ENCODE data around the gene TRPM2. TPM values are rescaled to one million over a fixed set of nuclear protein-coding genes. Genes with fewer than 3 reads are reported as not detected.

TRPM2 gene
- total and polyA plus RNA-seq, 5 donors from 2014 or later: 0.38 to 3.1 (median 1.1) TPM

DNA sequence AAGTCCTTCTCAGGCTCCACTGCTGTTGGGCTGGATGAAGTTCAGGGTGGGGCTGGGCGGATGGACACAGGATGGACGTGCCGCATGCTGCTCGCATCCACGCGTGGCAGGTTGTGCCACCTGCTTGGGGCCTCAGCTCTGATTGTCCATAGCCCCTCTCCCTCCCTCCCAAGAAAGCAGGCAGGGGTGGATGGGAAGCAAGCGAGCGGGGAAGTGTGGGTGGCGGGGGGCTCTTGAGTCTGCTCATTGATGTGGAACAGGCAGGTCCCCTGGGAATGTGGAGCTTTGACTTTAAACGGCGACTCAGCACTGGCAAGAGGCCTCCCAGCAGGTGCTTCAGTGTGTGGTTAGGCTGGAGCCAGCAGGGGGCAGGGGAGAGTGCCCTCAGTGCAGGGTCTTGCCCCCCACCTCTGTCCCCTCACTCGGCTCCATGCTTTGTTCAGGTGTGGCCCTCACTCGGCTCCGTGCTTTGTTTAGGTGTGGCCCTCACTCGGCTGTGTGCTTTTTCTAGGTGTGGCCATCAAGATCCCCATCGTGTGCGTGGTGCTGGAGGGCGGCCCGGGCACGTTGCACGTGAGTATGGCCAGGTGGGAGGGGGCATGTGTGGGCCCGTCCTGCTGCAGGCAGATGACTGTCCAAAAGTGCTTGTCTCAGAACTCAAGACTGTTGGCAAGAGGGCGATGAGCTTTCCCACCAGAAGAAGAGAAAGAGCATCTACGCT, 23.9 kb downstream of the TRPM2 start:
- DNase-seq (no peak), ATAC-seq (ENCODE audit: low read depth in 2 of 2) (no peak)
- Mint-ChIP-seq H3K27me3 (no peaks in the 10 kb centered on the region), H3K4me1 (peaks cover 0 to 15% (median 6%) of the 10 kb centered on the region in 4 donors), H3K36me3 (peaks cover 6% of the 10 kb centered on the region), H3K9me3 (peaks cover 0 to 10% (median 4%) of the 10 kb centered on the region in 7 donors), H3K4me3 (no peak overlapping the region), H3K27ac (no peak overlapping the region)
- Histone ChIP-seq H3K9me3 (ENCODE audit: control insufficient read depth in 2 of 2, low read length in 2 of 2) (no peaks in the 10 kb centered on the region), H3K4me3 (ENCODE audit: low read depth, low read length) (no peak overlapping the region), H3K4me1 (ENCODE audit: control insufficient read depth, insufficient read depth, low read length, poor library complexity, severe bottlenecking) (peaks cover 6% of the 10 kb centered on the region), H3K27me3 (ENCODE audit: control insufficient read depth, insufficient read depth, low read length) (no peaks in the 10 kb centered on the region), H3K27ac (ENCODE audit: insufficient read depth, low read length, poor library complexity, severe bottlenecking) (no peak overlapping the region), H3K36me3 (ENCODE audit: control insufficient read depth, insufficient read depth, low read length) (no peaks in the 10 kb centered on the region)

GRCh38 chr21:44377922-44378645, 24.7 kb downstream of the TRPM2 start:
- Mint-ChIP-seq H3K27me3 (no peaks in the 10 kb centered on the region), H3K4me1 (peaks cover 0 to 15% (median 6%) of the 10 kb centered on the region in 4 donors), H3K36me3 (peaks cover 9% of the 10 kb centered on the region), H3K4me3 (no peak overlapping the region), H3K27ac (no peak overlapping the region), H3K9me3 (peaks cover 0 to 10% (median 4%) of the 10 kb centered on the region in 7 donors)
- H3K27me3 ChIP-seq (ENCODE audit: control insufficient read depth, insufficient read depth, low read length): no peaks in the 10 kb centered on the region
- ATAC-seq (ENCODE audit: low read depth in 2 of 2): no peak
- H3K4me1 ChIP-seq (ENCODE audit: control insufficient read depth, insufficient read depth, low read length, poor library complexity, severe bottlenecking): peaks cover 6% of the 10 kb centered on the region
- H3K9me3 ChIP-seq (ENCODE audit: control insufficient read depth in 2 of 2, low read length in 2 of 2): peaks cover 0 to 1% of the 10 kb centered on the region in 2 experiments
- DNase-seq: no peak
- no peak overlapping the region for H3K4me3 ChIP-seq (ENCODE audit: low read depth, low read length)
- no peak overlapping the region for H3K27ac ChIP-seq (ENCODE audit: insufficient read depth, low read length, poor library complexity, severe bottlenecking)
- H3K36me3 ChIP-seq (ENCODE audit: control insufficient read depth, insufficient read depth, low read length): no peaks in the 10 kb centered on the region

GRCh38 chr21:44378646-44379514, 25.5 kb downstream of the TRPM2 start:
- no peak overlapping the region for H3K27ac Mint-ChIP-seq
- Histone ChIP-seq H3K9me3 (ENCODE audit: control insufficient read depth in 2 of 2, low read length in 2 of 2) (peaks cover 3 to 9% of the 10 kb centered on the region in 2 experiments), H3K27ac (ENCODE audit: insufficient read depth, low read length, poor library complexity, severe bottlenecking) (no peak overlapping the region), H3K4me1 (ENCODE audit: control insufficient read depth, insufficient read depth, low read length, poor library complexity, severe bottlenecking) (peaks cover 6% of the 10 kb centered on the region), H3K36me3 (ENCODE audit: control insufficient read depth, insufficient read depth, low read length) (no peaks in the 10 kb centered on the region), H3K4me3 (ENCODE audit: low read depth, low read length) (no peak overlapping the region), H3K27me3 (ENCODE audit: control insufficient read depth, insufficient read depth, low read length) (no peaks in the 10 kb centered on the region)
- H3K36me3 Mint-ChIP-seq: peaks cover 13% of the 10 kb centered on the region
- H3K9me3 Mint-ChIP-seq: peaks cover 0 to 12% (median 8%) of the 10 kb centered on the region in 7 donors
- peaks cover 3% of the 10 kb centered on the region for H3K27me3 Mint-ChIP-seq
- no peak for DNase-seq
- no peak for ATAC-seq (ENCODE audit: low read depth in 2 of 2)
- no peak overlapping the region for H3K4me3 Mint-ChIP-seq
- peaks cover 0 to 15% (median 6%) of the 10 kb centered on the region in 4 donors for H3K4me1 Mint-ChIP-seq

GRCh38 chr21:44379515-44379848, 26.1 kb downstream of the TRPM2 start:
- no peaks in the 10 kb centered on the region for H3K36me3 ChIP-seq (ENCODE audit: control insufficient read depth, insufficient read depth, low read length)
- DNase-seq (no peak), ATAC-seq (ENCODE audit: low read depth in 2 of 2) (no peak)
- H3K27ac ChIP-seq (ENCODE audit: insufficient read depth, low read length, poor library complexity, severe bottlenecking): no peak overlapping the region
- Mint-ChIP-seq H3K27ac (no peak overlapping the region), H3K4me1 (peaks cover 0 to 15% (median 6%) of the 10 kb centered on the region in 4 donors), H3K27me3 (peaks cover 4% of the 10 kb centered on the region), H3K9me3 (peaks cover 0 to 18% (median 9%) of the 10 kb centered on the region in 7 donors), H3K4me3 (no peak overlapping the region), H3K36me3 (peaks cover 14% of the 10 kb centered on the region)
- peaks cover 6% of the 10 kb centered on the region for H3K4me1 ChIP-seq (ENCODE audit: control insufficient read depth, insufficient read depth, low read length, poor library complexity, severe bottlenecking)
- no peak overlapping the region for H3K4me3 ChIP-seq (ENCODE audit: low read depth, low read length)
- H3K27me3 ChIP-seq (ENCODE audit: control insufficient read depth, insufficient read depth, low read length): no peaks in the 10 kb centered on the region
- peaks cover 8 to 15% of the 10 kb centered on the region in 2 experiments for H3K9me3 ChIP-seq (ENCODE audit: control insufficient read depth in 2 of 2, low read length in 2 of 2)

- peaks cover 0 to 12% (median 5%) of the 10 kb centered on the region in 4 donors for H3K4me1 Mint-ChIP-seq
Measured at GRCh38 chr21:44379991-44380865, 26.8 kb downstream of the TRPM2 start.

DNA sequence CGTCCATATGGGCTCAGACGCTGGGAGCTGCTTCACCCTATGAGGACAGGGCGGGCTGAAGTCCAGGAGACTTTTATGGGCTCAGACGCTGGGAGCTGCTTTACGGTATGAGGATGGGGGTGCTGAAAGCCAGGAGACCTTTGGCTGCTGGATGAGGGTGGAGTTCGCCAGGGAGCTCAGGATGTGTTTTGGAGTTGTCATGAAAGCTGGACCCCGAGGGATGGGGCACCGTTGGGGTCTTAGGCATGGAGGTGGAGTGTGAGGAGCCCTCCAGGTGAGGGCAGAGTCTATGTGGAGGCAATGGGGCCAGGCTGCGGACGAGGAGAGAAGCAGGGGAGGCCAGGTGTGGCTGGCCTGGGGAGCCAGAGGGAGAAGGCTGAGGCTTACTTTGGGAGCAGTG, 27.5 kb downstream of the TRPM2 start:
- Mint-ChIP-seq H3K27me3 (peaks cover 7% of the 10 kb centered on the region), H3K27ac (peak overlapping the region in 1 of 3 donors; percentile 12), H3K36me3 (peaks cover 14% of the 10 kb centered on the region), H3K4me1 (peaks cover 0 to 6% (median under 1%) of the 10 kb centered on the region in 4 donors), H3K4me3 (no peak overlapping the region), H3K9me3 (peaks cover 0 to 30% (median 12%) of the 10 kb centered on the region in 7 donors)
- H3K9me3 ChIP-seq (ENCODE audit: control insufficient read depth in 2 of 2, low read length in 2 of 2): peaks cover 13 to 29% of the 10 kb centered on the region in 2 experiments
- no peaks in the 10 kb centered on the region for H3K36me3 ChIP-seq (ENCODE audit: control insufficient read depth, insufficient read depth, low read length)
- H3K4me3 ChIP-seq (ENCODE audit: low read depth, low read length): no peak overlapping the region
- ATAC-seq (ENCODE audit: low read depth in 2 of 2) (no peak), DNase-seq (no peak)
- H3K4me1 ChIP-seq (ENCODE audit: control insufficient read depth, insufficient read depth, low read length, poor library complexity, severe bottlenecking): no peaks in the 10 kb centered on the region
- H3K27me3 ChIP-seq (ENCODE audit: control insufficient read depth, insufficient read depth, low read length): no peaks in the 10 kb centered on the region
- H3K27ac ChIP-seq (ENCODE audit: insufficient read depth, low read length, poor library complexity, severe bottlenecking): no peak overlapping the region

More at GRCh38 chr21:44379991-44380865, 26.8 kb downstream of the TRPM2 start:
- ATAC-seq (ENCODE audit: low read depth in 2 of 2) (no peak), DNase-seq (no peak)
- peaks cover 7% of the 10 kb centered on the region for H3K27me3 Mint-ChIP-seq
- H3K27me3 ChIP-seq (ENCODE audit: control insufficient read depth, insufficient read depth, low read length): no peaks in the 10 kb centered on the region
- H3K9me3 Mint-ChIP-seq: peaks cover 0 to 25% (median 9%) of the 10 kb centered on the region in 7 donors
- no peak overlapping the region for H3K27ac ChIP-seq (ENCODE audit: insufficient read depth, low read length, poor library complexity, severe bottlenecking)
- H3K36me3 ChIP-seq (ENCODE audit: control insufficient read depth, insufficient read depth, low read length): no peaks in the 10 kb centered on the region
- no peak overlapping the region for H3K27ac Mint-ChIP-seq
- peaks cover 14% of the 10 kb centered on the region for H3K36me3 Mint-ChIP-seq
- H3K4me3 Mint-ChIP-seq: no peak overlapping the region
- peaks cover 13 to 23% of the 10 kb centered on the region in 2 experiments for H3K9me3 ChIP-seq (ENCODE audit: control insufficient read depth in 2 of 2, low read length in 2 of 2)
- H3K4me3 ChIP-seq (ENCODE audit: low read depth, low read length): no peak overlapping the region
- H3K4me1 ChIP-seq (ENCODE audit: control insufficient read depth, insufficient read depth, low read length, poor library complexity, severe bottlenecking): peaks cover 4% of the 10 kb centered on the region

- peaks cover 0 to 36% (median 13%) of the 10 kb centered on the region in 7 donors for H3K9me3 Mint-ChIP-seq
- Histone ChIP-seq H3K36me3 (ENCODE audit: control insufficient read depth, insufficient read depth, low read length) (no peaks in the 10 kb centered on the region), H3K4me1 (ENCODE audit: control insufficient read depth, insufficient read depth, low read length, poor library complexity, severe bottlenecking) (no peaks in the 10 kb centered on the region)
Measured at GRCh38 chr21:44381874-44382273, 28.5 kb downstream of the TRPM2 start.

More at GRCh38 chr21:44381874-44382273, 28.5 kb downstream of the TRPM2 start:
- Mint-ChIP-seq H3K4me3 (no peak overlapping the region), H3K27me3 (peaks cover 7% of the 10 kb centered on the region), H3K27ac (no peak overlapping the region), H3K4me1 (no peaks in the 10 kb centered on the region), H3K36me3 (peaks cover 14% of the 10 kb centered on the region)
- Histone ChIP-seq H3K4me3 (ENCODE audit: low read depth, low read length) (no peak overlapping the region), H3K27ac (ENCODE audit: insufficient read depth, low read length, poor library complexity, severe bottlenecking) (no peak overlapping the region), H3K27me3 (ENCODE audit: control insufficient read depth, insufficient read depth, low read length) (no peaks in the 10 kb centered on the region), H3K9me3 (ENCODE audit: control insufficient read depth in 2 of 2, low read length in 2 of 2) (peaks cover 15 to 32% of the 10 kb centered on the region in 2 experiments)
- ATAC-seq (ENCODE audit: low read depth in 2 of 2) (no peak), DNase-seq (no peak)

Measured in CD4-positive, CD25-positive, alpha-beta regulatory T cell (primary cell).